ENCODE measurements around the gene EEPD1.

DNA sequence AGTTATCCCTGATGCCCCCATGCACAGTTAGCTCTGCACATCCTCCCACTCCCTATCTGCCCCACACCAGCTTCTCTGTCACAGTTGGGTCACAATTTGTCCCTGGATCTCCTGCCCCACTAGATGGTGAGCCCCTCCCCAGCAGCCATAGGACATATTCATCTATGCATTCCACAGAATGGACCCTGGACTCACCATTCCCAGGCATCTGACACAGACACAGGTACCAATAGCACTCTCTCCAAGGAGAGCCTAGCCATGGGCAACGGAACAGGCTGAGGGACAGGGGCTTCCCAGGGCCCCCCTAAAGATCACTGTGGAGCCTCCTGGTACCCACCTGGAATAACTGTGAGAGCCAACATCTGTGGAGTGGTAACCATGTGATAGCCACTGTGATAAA is 34.7 kb upstream of the EEPD1 start:
- no peak for TF ChIP-seq CTCF (IDR thresholded peaks at IDR 0.05)
- no peak for TF ChIP-seq POLR2A (IDR thresholded peaks at IDR 0.05)
